SH-SY5Y (cell line): ENCODE data around the gene PAMR1.

ENCODE experiments used
- GATA2 ChIP-seq: IDR thresholded peaks from 2 replicates; pipeline ENCODE4 v1.6.1; 2011; ENCODE audit warnings: mild to moderate bottlenecking, low read depth, low read length
- GATA3 ChIP-seq: IDR thresholded peaks from 2 replicates; pipeline ENCODE4 v1.6.1; 2011; ENCODE audit warnings: low read depth, mild to moderate bottlenecking, low read length, moderate library complexity

DNA sequence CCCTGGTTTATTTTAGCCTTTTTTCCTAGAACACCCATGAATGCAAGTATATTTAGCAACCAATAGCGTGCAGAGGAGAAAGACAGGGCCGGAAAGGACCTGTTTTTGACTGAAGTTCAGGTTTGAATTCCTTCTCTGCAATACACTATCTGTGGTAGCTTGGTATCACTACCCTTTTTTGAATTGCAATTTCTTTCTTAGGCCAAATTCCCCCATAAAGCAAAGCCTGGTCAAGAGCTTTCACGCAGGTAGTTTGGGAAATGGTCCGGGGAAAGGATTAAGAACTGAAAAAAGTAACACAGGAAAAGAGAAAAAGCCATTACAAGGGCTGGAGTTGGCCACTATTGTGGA, 38.8 kb upstream of the PAMR1 start:
- TF ChIP-seq GATA2 (no peak), GATA3 (no peak)
